IMR-90 (cell line): ENCODE measurements around the gene HMOX2. TPM values are rescaled to one million over a fixed set of nuclear protein-coding genes. Genes with fewer than 3 reads are reported as not detected.

Experiments
- ATAC-seq: fragments of 200-7000 bp; cut with Tn5 transposase; 2 replicates; pipeline ENCODE4 v1.9.1; 2020; ENCODE audit warnings: low read depth, mild to moderate bottlenecking, moderate library complexity
- BruUV-seq: library from RNA; stranded (reverse); fragments of 400-500 nt; replicated peaks from 2 replicates; lab custom pipeline; 2021; lab: Mats Ljungman, UMichigan
- CTCF ChIA-PET: fragments of 300-600 bp; formaldehyde crosslinking; extraction: SDS; loops from one replicate; lab custom pipeline; 2021; ENCODE audit warnings: antibody characterized with exemption; lab: Yijun Ruan, JAX
- POLR2A ChIA-PET: fragments of 300-600 bp; sonication (Branson Sonifier 250); formaldehyde crosslinking; loops from one replicate; lab custom pipeline; 2022; ENCODE audit warnings: antibody characterized with exemption; ENCODE audit not compliant: unreplicated experiment; lab: Charles Lee
- DNase-seq: peaks from one replicate; pipeline ENCODE4 v3.0.0; 2013
- H2AFZ ChIP-seq: replicated peaks from 2 replicates; pipeline ENCODE3; 2013; ENCODE audit warnings: low read length, mild to moderate bottlenecking; ENCODE audit not compliant: poor library complexity
- H2AK5ac ChIP-seq: 2 replicates; pipeline ENCODE4 v1.6.1; 2013; ENCODE audit warnings: low read depth, low read length, inconsistent platforms
- H2AK9ac ChIP-seq: replicated peaks from 2 replicates; pipeline ENCODE3; 2013; ENCODE audit warnings: mild to moderate bottlenecking, low read depth, low read length, moderate library complexity; ENCODE audit not compliant: poor library complexity
- H2BK120ac ChIP-seq: 2 replicates; pipeline ENCODE4 v1.6.1; 2013; ENCODE audit warnings: low read depth, low read length, inconsistent platforms
- H2BK15ac ChIP-seq: 3 replicates; pipeline ENCODE4 v1.6.1; 2013; ENCODE audit warnings: low read depth, low read length, inconsistent platforms
- H2BK20ac ChIP-seq: 2 replicates; pipeline ENCODE4 v1.6.1; 2013; ENCODE audit warnings: low read depth, mild to moderate bottlenecking, inconsistent platforms, low read length, moderate library complexity
- H2BK5ac ChIP-seq: 2 replicates; pipeline ENCODE4 v1.6.1; 2013; ENCODE audit warnings: mild to moderate bottlenecking, low read depth, low read length, inconsistent platforms; ENCODE audit not compliant: poor library complexity, severe bottlenecking
- H3K14ac ChIP-seq: replicated peaks from 2 replicates; pipeline ENCODE4 v1.6.1; 2013; ENCODE audit warnings: low read depth, low read length, inconsistent platforms
- H3K18ac ChIP-seq: 2 replicates; pipeline ENCODE4 v1.6.1; 2013; ENCODE audit warnings: low read depth, low read length, control low read depth
- H3K23ac ChIP-seq: 2 replicates; pipeline ENCODE4 v1.6.1; 2013; ENCODE audit warnings: low read depth, low read length, inconsistent platforms
- H3K27ac ChIP-seq: 2 replicates; pipeline ENCODE4 v1.5.1; 2013; ENCODE audit warnings: mild to moderate bottlenecking, control low read depth, low read length; ENCODE audit not compliant: insufficient read depth
- H3K27me3 ChIP-seq: 2 replicates; pipeline ENCODE4 v1.6.1; 2013; ENCODE audit warnings: low read length; ENCODE audit not compliant: control insufficient read depth, insufficient read depth
- H3K36me3 ChIP-seq: 2 replicates; pipeline ENCODE4 v1.6.1; 2013; ENCODE audit warnings: low read length, mixed read lengths; ENCODE audit not compliant: control insufficient read depth, insufficient read depth
- H3K4ac ChIP-seq: 2 replicates; pipeline ENCODE4 v1.6.1; 2013; ENCODE audit warnings: low read depth, low read length, inconsistent platforms
- H3K4me1 ChIP-seq: 2 replicates; pipeline ENCODE4 v1.6.1; 2013; ENCODE audit warnings: low read length, mixed read lengths; ENCODE audit not compliant: control insufficient read depth, insufficient read depth
- H3K4me2 ChIP-seq: 2 replicates; pipeline ENCODE4 v1.6.1; 2013; ENCODE audit warnings: low read depth, mild to moderate bottlenecking, control low read depth, low read length, moderate library complexity
- H3K4me3 ChIP-seq: 2 replicates; pipeline ENCODE4 v1.5.1; 2013; ENCODE audit warnings: low read depth, mild to moderate bottlenecking, control low read depth, low read length, moderate library complexity; ENCODE audit not compliant: insufficient read depth
- H3K56ac ChIP-seq: 2 replicates; pipeline ENCODE4 v1.6.1; 2013; ENCODE audit warnings: low read length, inconsistent platforms; ENCODE audit not compliant: insufficient read depth; ENCODE audit errors: extremely low read depth
- H3K79me1 ChIP-seq, 2 experiments: 2 replicates each; pipeline ENCODE4 v1.6.1; 2013; ENCODE audit warnings: low read length in 2 of 2, inconsistent platforms in 1 of 2, low read depth in 1 of 2
- H3K9ac ChIP-seq: 2 replicates; pipeline ENCODE4 v1.6.1; 2013; ENCODE audit warnings: low read depth, low read length, control low read depth
- H3K9me1 ChIP-seq: 2 replicates; pipeline ENCODE4 v1.6.1; 2013; ENCODE audit warnings: low read length, inconsistent platforms; ENCODE audit not compliant: insufficient read depth
- H3K9me3 ChIP-seq: 2 replicates; pipeline ENCODE4 v1.6.1; 2013; ENCODE audit warnings: low read length; ENCODE audit not compliant: control insufficient read depth, insufficient read depth
- H4K20me1 ChIP-seq: 2 replicates; pipeline ENCODE4 v1.6.1; 2013; ENCODE audit warnings: low read length, inconsistent platforms; ENCODE audit not compliant: insufficient read depth
- H4K5ac ChIP-seq: 2 replicates; pipeline ENCODE4 v1.6.1; 2013; ENCODE audit warnings: mild to moderate bottlenecking, low read depth, low read length, control low read depth
- H4K8ac ChIP-seq, 2 experiments: 2 replicates each; pipeline ENCODE4 v1.6.1; 2013; ENCODE audit warnings: low read depth in 2 of 2, low read length in 2 of 2, control low read depth in 1 of 2, inconsistent platforms in 1 of 2
- H4K91ac ChIP-seq: 2 replicates; pipeline ENCODE4 v1.6.1; 2013; ENCODE audit warnings: low read depth, low read length, inconsistent platforms; ENCODE audit not compliant: insufficient read depth
- MAZ ChIP-seq: IDR thresholded peaks from 2 replicates; pipeline ENCODE4 v1.6.1; 2012; ENCODE audit warnings: low read depth, mild to moderate bottlenecking, low read length, improper control_type of control experiment, moderate library complexity, borderline replicate concordance
- MXI1 ChIP-seq: IDR thresholded peaks from 2 replicates; pipeline ENCODE4 v1.6.1; 2012; ENCODE audit warnings: low read depth, mild to moderate bottlenecking, low read length, moderate library complexity, borderline replicate concordance
- POLR2A ChIP-seq: IDR thresholded peaks from 2 replicates; pipeline ENCODE4 v1.6.1; 2012; ENCODE audit warnings: mild to moderate bottlenecking, low read depth, low read length
- SMC3 ChIP-seq: fragments of 150-350 bp; IDR thresholded peaks from 2 replicates; pipeline ENCODE4 v1.6.1; 2016; ENCODE audit warnings: low read depth, mild to moderate bottlenecking, antibody characterized with exemption, low read length, moderate library complexity
- WGBS, 2 experiments: methylation state at CpG; one replicate each; pipeline versions ENCODE4 v1.1.5 to v1.1.7; 2013; ENCODE audit warnings: missing lambda C conversion rate in 2 of 2; ENCODE audit not compliant: insufficient read length in 1 of 2; ENCODE audit errors: extremely low coverage in 2 of 2; 5-methylcytosine and 5-hydroxymethylcytosine counted together
- dilution Hi-C: fragments of 300-500 bp; cut with HindIII; formaldehyde crosslinking; loops from one replicate; pipeline ENCODE4 v1.14.3; 2018; ENCODE audit warnings: low sequenced_read_pairs; ENCODE audit not compliant: unreplicated experiment
- in situ Hi-C: fragments of 300-500 bp; cut with MboI; formaldehyde crosslinking; loops from 3 replicates; pipeline ENCODE4 v1.14.3; 2019; ENCODE audit warnings: low sequenced_read_pairs, inconsistent platforms, mixed read lengths
- intact Hi-C: fragments of 100-400 bp; cut with micrococcal nuclease; formaldehyde crosslinking; loops from 2 replicates; pipeline ENCODE4 v1.10.0; 2022
- polyA plus RNA-seq, 3 experiments: library from polyadenylated mRNA; depleted of rRNA; stranded (reverse); fragments of >200 nt; gene quantifications; 2 replicates each; pipeline ENCODE4 v1.2.3, GENCODE V29; 2012; ENCODE audit warnings: low replicate concordance in 1 of 3
- total RNA-seq: library from RNA; depleted of rRNA; stranded (reverse); fragments of >200 nt; gene quantifications from 2 replicates; pipeline ENCODE4 v1.2.3, GENCODE V29; 2012

Gene HMOX2
- total and polyA plus RNA-seq, 2 of the 4 experiments (the other 2 are of a cell fraction): 93.9 to 98.8 TPM

DNA sequence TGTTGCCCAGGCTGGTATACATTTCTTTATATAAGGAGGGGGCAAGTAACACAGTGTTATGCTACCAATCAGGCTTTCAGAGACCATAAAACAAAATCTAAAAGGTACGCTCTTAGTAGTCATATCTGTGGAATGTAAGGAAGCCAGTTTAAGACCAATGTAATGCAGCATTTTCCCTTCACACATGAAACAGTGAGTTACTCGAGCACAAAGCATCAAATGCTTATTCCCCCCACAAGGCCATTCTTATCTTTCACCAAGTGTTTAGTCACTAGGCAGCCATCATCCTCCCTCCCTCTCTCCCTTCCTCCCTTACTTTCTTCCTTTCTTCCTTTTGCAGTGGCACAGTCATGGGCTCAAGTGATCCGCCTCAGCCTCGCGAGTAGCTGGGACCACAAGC, 12.8 kb downstream of the HMOX2 start:
- Histone ChIP-seq H3K27ac (peak overlapping the region; percentile 64), H2BK5ac (peak overlapping the region; percentile 88), H3K23ac (peak overlapping the region; percentile 76; the same call in 1 of the 2 replicates), H4K91ac (peak overlapping the region; percentile 74), H3K79me1 (peaks cover 34 to 77% of the 10 kb centered on the region in 2 experiments), H3K14ac (peak overlapping the region; percentile 86), H3K4me3 (no peak overlapping the region), H3K36me3 (peaks cover 3% of the 10 kb centered on the region), H3K9me1 (peaks cover 18% of the 10 kb centered on the region), H3K4me1 (peaks cover 15% of the 10 kb centered on the region), H2BK120ac (peak overlapping the region; percentile 92), H2AK5ac (peak overlapping the region; percentile 56), H2BK15ac (peak overlapping the region; percentile 46; the same call in 2 of the 3 replicates), H4K5ac (peak overlapping the region; percentile 22; the same call in 1 of the 2 replicates), H4K20me1 (peaks cover 3% of the 10 kb centered on the region; the same call in 1 of the 2 replicates), H4K8ac (peak overlapping the region in 1 of 2 experiments; percentile 72; a peak in 3 of 4 replicates), H3K4ac (peak overlapping the region; percentile 93), H2AFZ (peak overlapping the region; percentile 77), H3K27me3 (no peaks in the 10 kb centered on the region), H3K9ac (no peak overlapping the region), H2BK20ac (peak overlapping the region; percentile 84), H3K4me2 (peak overlapping the region; percentile 28), H3K9me3 (no peaks in the 10 kb centered on the region), H3K18ac (peak overlapping the region; percentile 65), H2AK9ac (peak overlapping the region; percentile 90), H3K56ac (no peak overlapping the region)
- ChIA-PET CTCF (interaction anchor here (1.0 kb wide), 1 partner anchor 13 kb away, joined by 4 read pairs; the partner anchor contains the start of gene HMOX2), POLR2A (interaction anchor here (1.5 kb wide), 1 partner anchor 12 kb away, joined by 4 read pairs; no protein-coding TSS in a partner anchor)
- WGBS, 2 experiments: no CpG with 5 or more reads among the region's 5 CpGs
- dilution Hi-C loops (no loop called here), in situ Hi-C loops (no loop called here), intact Hi-C loops (no loop called here)
- ATAC-seq (peak; percentile 86), DNase-seq (peak; percentile 90)
- BruUV-seq: no TSS peak
- TF ChIP-seq MAZ: peak; percentile 29; the same call in 1 of the 2 replicates
- no peak for TF ChIP-seq POLR2A
- no peak for TF ChIP-seq SMC3
- no peak for TF ChIP-seq MXI1
